UCSD-AML1 (cell line): ENCODE results near the gene RNF8.
"Not testable (repeated sequence)": the region's sequence is repeated elsewhere in the genome, so short reads cannot be mapped to it uniquely, and the experiment has no call there.

Experiments
- DNase-seq: peaks from one replicate; lab custom pipeline; 2025; ENCODE audit not compliant: unreplicated experiment; lab: John Stamatoyannopoulos, UW

Gene RNF8

GRCh38 chr6:37442416-37443215 is 88.8 kb downstream of the RNF8 start:
- no peak for DNase-seq

GRCh38 chr6:37443216-37443542 is 89.4 kb downstream of the RNF8 start:
- DNase-seq, result not testable (repeated sequence)
